ENCODE data around the gene CXCL14.
A peak's percentile ranks its signal among the peaks of the same experiment; 100 is the strongest.

DNA sequence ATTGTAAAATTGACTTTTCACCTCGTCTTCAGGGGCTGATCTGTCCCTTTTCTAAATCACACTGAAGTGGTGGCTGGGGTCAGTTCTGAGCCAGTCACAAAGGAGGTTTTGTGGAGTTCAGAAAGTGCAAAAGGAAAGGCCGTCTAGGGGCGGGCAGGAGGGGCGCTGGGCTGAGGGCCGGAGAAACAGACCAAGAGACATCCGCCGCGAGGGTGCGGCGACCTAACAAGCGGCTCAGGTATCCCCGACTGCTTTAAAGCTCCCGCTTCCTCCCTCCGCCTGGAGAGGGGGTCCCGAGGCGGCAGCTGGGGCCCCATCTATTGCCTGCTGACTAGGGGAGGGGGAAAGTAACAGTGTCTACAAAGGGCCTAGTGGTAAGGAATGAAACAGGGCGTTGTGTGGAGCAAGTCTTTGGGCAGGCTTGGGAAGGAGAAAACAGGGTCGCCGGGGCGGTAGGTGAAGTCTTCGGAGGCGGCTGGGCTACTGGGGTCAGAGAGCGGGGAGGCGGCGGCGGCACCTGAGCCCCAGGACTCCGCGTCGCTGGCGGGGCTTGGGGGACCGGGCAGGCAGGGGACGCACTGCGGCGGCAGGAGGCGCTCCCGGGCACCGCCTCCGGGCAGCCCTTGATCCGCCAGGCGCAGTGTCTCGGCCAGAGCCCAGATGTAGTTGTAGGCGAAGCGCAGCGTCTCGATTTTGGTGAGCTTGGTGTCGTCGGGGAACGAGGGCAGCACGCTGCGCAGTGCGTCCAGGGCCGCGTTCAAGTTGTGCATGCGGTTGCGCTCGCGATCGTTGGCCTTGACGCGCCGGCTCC, 44.0 kb downstream of the CXCL14 start:
- TF ChIP-seq, protein P1, sequence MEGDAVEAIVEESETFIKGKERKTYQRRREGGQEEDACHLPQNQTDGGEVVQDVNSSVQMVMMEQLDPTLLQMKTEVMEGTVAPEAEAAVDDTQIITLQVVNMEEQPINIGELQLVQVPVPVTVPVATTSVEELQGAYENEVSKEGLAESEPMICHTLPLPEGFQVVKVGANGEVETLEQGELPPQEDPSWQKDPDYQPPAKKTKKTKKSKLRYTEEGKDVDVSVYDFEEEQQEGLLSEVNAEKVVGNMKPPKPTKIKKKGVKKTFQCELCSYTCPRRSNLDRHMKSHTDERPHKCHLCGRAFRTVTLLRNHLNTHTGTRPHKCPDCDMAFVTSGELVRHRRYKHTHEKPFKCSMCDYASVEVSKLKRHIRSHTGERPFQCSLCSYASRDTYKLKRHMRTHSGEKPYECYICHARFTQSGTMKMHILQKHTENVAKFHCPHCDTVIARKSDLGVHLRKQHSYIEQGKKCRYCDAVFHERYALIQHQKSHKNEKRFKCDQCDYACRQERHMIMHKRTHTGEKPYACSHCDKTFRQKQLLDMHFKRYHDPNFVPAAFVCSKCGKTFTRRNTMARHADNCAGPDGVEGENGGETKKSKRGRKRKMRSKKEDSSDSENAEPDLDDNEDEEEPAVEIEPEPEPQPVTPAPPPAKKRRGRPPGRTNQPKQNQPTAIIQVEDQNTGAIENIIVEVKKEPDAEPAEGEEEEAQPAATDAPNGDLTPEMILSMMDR (conservative IDR thresholded peaks at IDR 0.05; ENCODE audit: low read depth, low read length): no peak
- TF ChIP-seq EZH2 (IDR thresholded peaks at IDR 0.05; ENCODE audit: borderline replicate concordance, low read depth, low read length, poor library complexity, severe bottlenecking): peak; percentile 71
